Erythroblast (primary cell): ENCODE measurements around the gene UGT1A7.

ENCODE experiments used
- GATA1 ChIP-seq: IDR thresholded peaks from 2 replicates; pipeline ENCODE4 v1.6.1; 2011; ENCODE audit warnings: low read depth, mild to moderate bottlenecking, control low read depth, low read length, moderate library complexity
- POLR2A ChIP-seq: IDR thresholded peaks from 2 replicates; pipeline ENCODE4 v1.6.1; 2011; ENCODE audit warnings: mild to moderate bottlenecking, low read length

GRCh38 chr2:233813236-233814055 lies 131.7 kb downstream of the UGT1A7 start:
- TF ChIP-seq POLR2A (no peak), GATA1 (no peak)
